ENCODE measurements around the gene ABO.
"Not testable (repeated sequence)": the region's sequence is repeated elsewhere in the genome, so short reads cannot be mapped to it uniquely, and the experiment has no call there.

Gene ABO

GRCh38 chr9:133225171-133226011, 49.6 kb downstream of the ABO start:
- DNase-seq (ENCODE audit: low spot score) = no peak

DNA sequence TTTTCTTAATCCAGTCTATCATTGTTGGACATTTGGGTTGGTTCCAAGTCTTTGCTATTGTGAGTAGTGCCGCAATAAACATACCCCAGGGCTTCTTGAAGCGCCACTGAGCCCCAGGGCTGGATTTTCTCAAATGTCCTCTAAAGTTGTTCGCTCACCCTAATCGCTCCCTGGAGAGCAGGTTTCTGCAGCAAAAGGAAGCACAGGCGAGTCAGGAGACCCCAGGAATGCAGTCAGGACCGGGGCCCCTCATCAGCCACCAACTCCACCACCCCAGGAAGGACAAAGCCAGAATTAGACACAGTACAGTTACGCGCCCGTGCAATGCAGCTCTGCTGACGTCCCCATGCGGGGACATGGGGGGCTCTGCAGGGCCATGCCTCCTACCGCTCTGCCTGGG, 50.2 kb downstream of the ABO start:
- DNase-seq (ENCODE audit: low spot score) = no peak

DNA sequence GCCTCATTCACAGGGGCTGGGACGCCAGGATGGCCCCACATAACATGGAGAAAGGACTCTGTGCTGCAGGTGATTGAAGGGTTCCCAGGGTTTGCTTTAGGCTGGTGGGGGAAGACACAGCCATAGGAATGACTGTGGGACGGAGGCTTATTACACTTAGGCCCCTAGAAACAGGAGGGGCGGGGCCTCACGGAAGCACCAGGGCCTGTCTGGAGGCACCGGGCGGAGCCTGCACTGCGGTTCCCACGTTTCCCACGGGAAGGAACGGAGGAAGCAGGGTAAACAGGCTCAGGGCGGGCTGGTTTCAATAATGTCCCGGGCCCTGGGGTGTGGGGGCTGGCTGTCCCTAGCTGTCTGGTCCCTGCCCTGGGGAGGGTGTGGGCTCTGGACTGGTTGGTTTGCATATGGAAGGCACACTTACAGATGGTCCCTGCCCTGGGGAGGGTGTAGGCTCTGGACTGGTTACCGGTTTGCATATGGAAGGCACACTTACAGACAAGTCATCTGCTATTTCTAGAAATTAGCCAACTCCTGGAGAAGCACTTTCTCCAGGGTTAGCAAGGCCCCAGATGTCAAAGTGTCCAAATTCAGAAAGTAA, 51.7 kb downstream of the ABO start:
- not testable (repeated sequence) for DNase-seq (ENCODE audit: low spot score)

- DNase-seq (ENCODE audit: low spot score) = not testable (repeated sequence)
Measured at GRCh38 chr9:133221994-133222393, 53.0 kb downstream of the ABO start.

DNA sequence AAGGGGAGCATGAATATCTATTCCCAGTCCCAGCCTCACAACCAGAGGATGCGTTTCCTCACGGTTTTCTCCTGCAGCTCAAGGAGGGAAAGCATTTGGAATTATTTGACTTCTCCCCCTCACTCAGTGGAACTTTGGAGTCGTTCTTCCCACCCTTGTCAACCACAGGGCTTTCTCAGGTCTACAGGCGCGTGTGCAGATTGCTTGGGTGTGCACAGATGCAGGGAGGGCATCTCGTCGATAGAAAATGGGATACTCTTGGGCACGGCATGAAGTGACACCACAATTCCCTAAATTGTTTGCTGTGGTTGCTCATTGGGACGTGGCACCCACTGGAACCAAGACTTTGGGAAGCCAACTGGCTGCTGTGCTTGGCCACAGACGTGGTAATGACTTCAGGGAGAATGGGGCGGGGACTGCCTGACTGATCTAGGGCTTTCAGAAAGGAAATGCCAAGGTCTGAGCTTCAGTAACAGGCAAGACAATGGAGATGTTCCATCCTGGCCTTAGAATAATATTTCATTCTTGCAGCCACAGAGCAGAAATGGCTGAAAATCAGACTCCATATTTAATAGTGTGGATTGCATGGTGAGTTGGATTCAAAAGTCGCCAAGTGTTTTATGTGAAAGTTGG, 53.7 kb downstream of the ABO start:
- no peak for DNase-seq (ENCODE audit: low spot score)

DNA sequence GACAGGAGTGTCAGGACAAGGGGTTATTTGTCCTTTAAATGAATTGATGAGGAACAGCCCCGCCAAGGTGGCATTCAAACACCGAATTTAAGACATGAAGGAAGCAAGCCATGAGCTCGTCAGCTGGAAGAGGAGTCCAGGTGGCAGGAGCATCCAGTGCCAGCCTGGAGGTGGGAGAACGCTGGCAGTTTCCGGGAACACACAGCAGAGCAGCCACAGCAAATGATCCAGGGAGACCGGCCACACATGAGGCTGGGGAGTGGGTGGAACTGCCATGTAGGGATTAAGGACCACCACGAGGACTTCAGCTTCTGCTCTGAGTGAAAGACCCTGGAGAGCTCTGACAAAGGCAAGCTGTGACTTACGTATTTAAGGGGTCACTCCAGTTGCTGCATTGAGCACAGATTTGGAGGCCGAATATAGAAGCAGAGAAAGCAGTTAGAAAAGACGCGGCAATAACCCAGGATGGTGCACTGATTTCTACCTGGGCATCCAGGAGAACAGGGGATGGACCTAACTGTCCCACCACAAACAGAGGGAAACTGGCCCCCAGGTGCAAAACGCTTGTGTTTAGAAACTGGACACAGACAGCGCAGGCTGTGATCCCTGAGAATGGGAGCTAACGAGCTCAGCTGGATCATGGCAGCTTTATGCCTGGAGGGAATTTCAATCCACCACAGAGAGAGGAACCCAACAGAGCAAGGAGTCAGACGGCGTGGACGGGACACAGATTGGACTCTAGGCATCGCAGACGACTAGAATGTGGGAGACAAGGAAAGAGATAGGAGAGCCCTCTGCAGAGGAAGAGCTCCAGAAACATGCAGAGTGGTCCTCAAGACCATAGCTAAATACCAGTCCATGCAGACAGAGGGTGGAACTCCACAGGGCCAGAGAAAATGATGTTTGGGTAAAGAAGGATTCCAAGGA, 56.7 kb downstream of the ABO start:
- DNase-seq (ENCODE audit: low spot score) = not testable (repeated sequence)

- DNase-seq (ENCODE audit: low spot score) = not testable (repeated sequence)
Measured at GRCh38 chr9:133217333-133217988, 57.5 kb downstream of the ABO start.

DNA sequence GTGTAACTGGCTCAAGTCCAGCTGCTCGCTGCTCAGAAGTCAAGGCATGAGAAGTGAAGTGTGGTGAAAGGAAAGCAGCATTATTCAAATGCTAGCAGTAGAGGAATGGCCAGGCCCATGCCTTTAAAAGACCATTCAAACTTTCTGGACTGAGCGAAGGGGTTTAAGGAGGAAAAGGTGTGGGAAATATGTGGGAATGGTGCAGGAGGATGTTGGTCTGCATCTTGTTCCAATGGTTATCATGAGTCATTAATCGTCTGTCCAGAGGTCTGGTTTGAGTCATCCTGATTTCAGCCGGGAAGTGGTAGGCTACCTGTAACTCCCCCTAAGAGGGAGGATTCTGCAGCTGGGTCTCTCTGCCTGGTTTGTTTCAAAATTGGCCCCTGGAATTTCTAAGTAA, 60.7 kb downstream of the ABO start:
- DNase-seq (ENCODE audit: low spot score) = not testable (repeated sequence)

GRCh38 chr9:133210609-133211008, 64.4 kb downstream of the ABO start:
- DNase-seq (ENCODE audit: low spot score) = no peak

DNA sequence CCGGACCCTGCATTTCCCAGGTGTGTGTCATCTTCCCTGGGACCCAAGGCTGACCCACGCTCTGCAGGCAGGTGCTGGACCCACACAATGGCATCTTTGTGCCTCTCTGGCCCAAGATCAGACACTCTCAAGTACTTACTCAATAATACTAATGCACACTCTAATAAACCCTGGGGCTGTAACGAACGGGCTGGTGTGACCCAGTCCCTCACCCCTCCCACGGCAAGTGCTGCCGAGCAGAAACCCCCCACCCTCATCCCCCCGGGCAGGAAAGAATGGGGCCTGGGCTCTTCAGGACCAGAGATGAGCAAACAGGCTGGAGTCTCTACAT, 64.8 kb downstream of the ABO start:
- DNase-seq (ENCODE audit: low spot score) = no peak

DNA sequence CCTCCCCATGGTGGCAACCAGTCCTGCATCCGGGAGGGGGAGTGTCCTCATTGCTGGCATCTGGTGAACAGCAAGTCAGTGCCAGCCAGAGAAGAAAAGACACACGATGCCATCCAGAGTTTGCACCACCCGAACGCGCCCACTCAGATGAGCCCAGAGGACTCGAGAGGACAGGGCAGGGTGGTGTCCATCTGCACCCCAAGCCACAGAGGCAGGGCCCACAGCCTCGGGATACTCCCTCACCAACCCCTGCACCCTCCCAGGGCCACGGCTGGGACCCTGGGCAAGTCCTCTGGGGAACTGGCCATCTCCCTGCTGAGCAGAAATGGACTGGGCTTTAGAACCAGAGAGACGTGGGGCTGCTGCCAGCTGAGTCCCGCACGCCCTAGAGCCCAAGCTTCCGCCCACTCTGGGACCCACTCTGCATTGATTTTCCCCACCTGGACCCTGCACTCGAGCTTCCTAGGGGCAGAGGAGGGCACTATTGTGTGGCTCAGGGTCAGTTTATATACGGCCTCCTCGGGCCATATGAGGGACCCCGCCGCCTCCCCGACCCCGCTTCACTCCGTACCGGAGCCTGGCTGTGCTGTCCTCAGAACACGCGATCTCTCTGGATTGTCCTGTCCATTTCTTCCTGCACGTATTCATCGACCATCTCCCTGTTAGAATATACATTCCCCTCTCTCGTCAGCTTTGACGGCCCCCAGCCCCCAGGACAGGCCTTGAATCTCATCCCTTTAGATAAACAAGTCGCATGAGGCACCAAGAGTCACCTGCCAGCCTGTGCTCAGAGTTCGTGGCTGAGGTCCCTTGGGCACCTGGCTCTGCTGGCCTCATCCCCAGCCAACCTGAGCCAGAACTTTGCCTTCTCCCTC, 65.4 kb downstream of the ABO start:
- not testable (repeated sequence) for DNase-seq (ENCODE audit: low spot score)

- not testable (repeated sequence) for DNase-seq (ENCODE audit: low spot score)
Measured at GRCh38 chr9:133208880-133209300, 66.1 kb downstream of the ABO start, which contains the start of gene OBP2B. Gene OBP2B (minus strand): TSS chr9:133209250. CDS start chr9:133209199, 51 bp downstream.

GRCh38 chr9:133208171-133208879, 66.7 kb downstream of the ABO start:
- DNase-seq (ENCODE audit: low spot score) = not testable (repeated sequence)

GRCh38 chr9:133207540-133208170, 67.3 kb downstream of the ABO start:
- no peak for DNase-seq (ENCODE audit: low spot score)

DNA sequence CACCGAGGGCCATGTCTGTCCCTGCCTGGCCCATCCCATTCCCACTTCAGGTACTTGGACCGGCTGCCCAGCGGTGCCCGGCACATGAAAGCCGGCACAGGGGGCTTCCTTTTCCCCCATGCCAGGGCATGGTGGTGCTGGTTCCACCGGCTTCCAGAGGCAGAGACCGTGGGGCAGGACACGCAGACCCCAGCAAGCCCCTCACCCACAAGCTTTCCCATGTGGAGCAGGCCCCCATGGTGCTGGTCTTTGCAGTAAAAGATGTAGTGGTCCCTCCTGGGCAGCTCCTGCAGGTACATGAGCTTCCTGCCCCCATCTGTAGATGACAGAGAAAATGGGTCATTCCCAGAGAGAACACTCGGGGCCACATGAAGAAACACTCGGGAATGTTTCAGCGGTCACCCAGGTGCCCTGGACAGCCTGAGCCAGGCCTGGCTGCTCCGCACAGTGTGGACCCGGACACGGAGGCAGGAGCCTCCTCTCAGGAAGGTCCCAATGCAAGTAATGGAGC, 67.9 kb downstream of the ABO start:
- no peak for DNase-seq (ENCODE audit: low spot score)

- DNase-seq (ENCODE audit: low spot score) = no peak
Measured at GRCh38 chr9:133205996-133206931, 68.7 kb downstream of the ABO start.

DNA sequence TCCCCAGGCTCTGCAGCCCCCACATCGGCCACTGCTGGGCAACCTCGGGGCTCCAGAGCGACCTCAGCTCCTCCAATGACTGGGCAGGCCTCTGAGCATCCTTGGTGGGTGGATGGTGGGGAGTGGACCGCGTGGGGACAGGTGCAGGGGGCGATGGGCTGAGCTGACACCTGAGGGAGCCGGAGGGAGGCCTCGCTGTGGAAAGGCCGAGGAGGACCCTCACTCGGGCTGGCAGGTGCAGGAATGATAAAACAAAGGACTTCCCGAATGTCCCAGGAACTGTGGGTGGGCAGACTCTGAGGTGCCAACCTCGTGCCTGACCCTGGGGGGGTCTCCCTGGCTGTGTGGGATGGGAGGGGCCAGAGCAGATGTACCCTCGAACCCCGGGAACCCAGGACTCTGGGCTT, 69.5 kb downstream of the ABO start:
- DNase-seq (ENCODE audit: low spot score) = not testable (repeated sequence)
